H1 (cell line): ENCODE data around the gene PUS7L.
"Not testable (repeated sequence)": the region's sequence is repeated elsewhere in the genome, so short reads cannot be mapped to it uniquely, and the experiment has no call there.

Experiments used
- BCL11A ChIP-seq, 2 experiments: IDR thresholded peaks; one replicate each; pipeline ENCODE4 v1.6.1; 2011; ENCODE audit warnings: low read depth in 2 of 2, low read length in 2 of 2, mild to moderate bottlenecking in 2 of 2
- CREB1 ChIP-seq: IDR thresholded peaks from 2 replicates; pipeline ENCODE4 v1.6.1; 2012; ENCODE audit warnings: inconsistent platforms
- RAD21 ChIP-seq, 2 experiments: IDR thresholded peaks in 1 of 2; conservative IDR thresholded peaks in 1 of 2; 2 replicates each; pipeline ENCODE4 v1.6.1; 2011; ENCODE audit warnings: low read depth in 2 of 2, low read length in 2 of 2, improper control_type of control experiment in 1 of 2, inconsistent platforms in 1 of 2, mild to moderate bottlenecking in 1 of 2, moderate library complexity in 1 of 2
- SAP30 ChIP-seq: fragments of 300-600 bp; sonication (generic); IDR thresholded peaks from 2 replicates; pipeline ENCODE4 v1.7.1; 2012; ENCODE audit warnings: low read length, moderate library complexity, mild to moderate bottlenecking, inconsistent platforms; ENCODE audit not compliant: insufficient read depth, insufficient replicate concordance
- SP2 ChIP-seq: IDR thresholded peaks from 2 replicates; pipeline ENCODE4 v1.6.1; 2012; ENCODE audit warnings: mild to moderate bottlenecking, low read length, inconsistent platforms
- TF ChIP-seq, protein P1 (sequence below), 3 experiments: IDR thresholded peaks; 1 replicate in 2 of 3; 2 replicates in 1 of 3; pipeline versions ENCODE4 v1.5.1 to v1.6.1; 2011; ENCODE audit warnings: low read length in 3 of 3, mild to moderate bottlenecking in 3 of 3, inconsistent platforms in 2 of 3, low read depth in 1 of 3, moderate library complexity in 1 of 3; ENCODE audit not compliant: insufficient read depth in 1 of 3; ENCODE audit errors: control extremely low read depth in 1 of 3

DNA sequence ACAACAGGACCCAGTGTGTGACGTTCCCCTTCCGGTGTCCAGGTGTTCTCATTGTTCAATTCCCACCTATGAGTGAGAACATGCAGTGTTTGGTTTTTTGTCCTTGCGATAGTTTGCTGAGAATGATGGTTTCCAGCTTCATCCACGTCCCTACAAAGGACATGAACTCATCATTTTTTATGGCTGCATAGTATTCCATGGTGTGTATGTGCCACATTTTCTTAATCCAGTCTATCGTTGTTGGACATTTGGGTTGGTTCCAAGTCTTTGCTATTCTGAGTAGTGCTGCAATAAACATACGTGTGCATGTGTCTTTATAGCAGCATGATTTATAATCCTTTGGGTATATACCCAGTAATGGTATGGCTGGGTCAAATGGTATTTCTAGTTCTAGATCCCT is 7.2 kb downstream of the PUS7L start:
- not testable (repeated sequence) for TF ChIP-seq RAD21 (IDR thresholded peaks at IDR 0.05 in 1 of 2, conservative IDR thresholded peaks at IDR 0.05 in 1 of 2; ENCODE audit: low read depth in 2 of 2, low read length in 2 of 2); CREB1; SAP30; SP2; BCL11A (IDR thresholded peaks at IDR 0.05; ENCODE audit: low read depth in 2 of 2, low read length in 2 of 2)
- TF ChIP-seq, protein P1, sequence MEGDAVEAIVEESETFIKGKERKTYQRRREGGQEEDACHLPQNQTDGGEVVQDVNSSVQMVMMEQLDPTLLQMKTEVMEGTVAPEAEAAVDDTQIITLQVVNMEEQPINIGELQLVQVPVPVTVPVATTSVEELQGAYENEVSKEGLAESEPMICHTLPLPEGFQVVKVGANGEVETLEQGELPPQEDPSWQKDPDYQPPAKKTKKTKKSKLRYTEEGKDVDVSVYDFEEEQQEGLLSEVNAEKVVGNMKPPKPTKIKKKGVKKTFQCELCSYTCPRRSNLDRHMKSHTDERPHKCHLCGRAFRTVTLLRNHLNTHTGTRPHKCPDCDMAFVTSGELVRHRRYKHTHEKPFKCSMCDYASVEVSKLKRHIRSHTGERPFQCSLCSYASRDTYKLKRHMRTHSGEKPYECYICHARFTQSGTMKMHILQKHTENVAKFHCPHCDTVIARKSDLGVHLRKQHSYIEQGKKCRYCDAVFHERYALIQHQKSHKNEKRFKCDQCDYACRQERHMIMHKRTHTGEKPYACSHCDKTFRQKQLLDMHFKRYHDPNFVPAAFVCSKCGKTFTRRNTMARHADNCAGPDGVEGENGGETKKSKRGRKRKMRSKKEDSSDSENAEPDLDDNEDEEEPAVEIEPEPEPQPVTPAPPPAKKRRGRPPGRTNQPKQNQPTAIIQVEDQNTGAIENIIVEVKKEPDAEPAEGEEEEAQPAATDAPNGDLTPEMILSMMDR (IDR thresholded peaks at IDR 0.05; ENCODE audit: control extremely low read depth in 1 of 3, insufficient read depth in 1 of 3, low read depth in 1 of 3, low read length in 3 of 3): not testable (repeated sequence)
